SJSA1 (cell line): Measurements from ENCODE around the gene C19orf38. TPM values are rescaled to one million over a fixed set of nuclear protein-coding genes. Genes with fewer than 3 reads are reported as not detected.
A peak's percentile ranks its signal among the peaks of the same experiment; 100 is the strongest.

Experiments used
- DNase-seq, 2 experiments: peaks; one replicate each; pipeline ENCODE4 v3.0.0-alpha.2; 2015 to 2020; ENCODE audit warnings: low spot score in 2 of 2, low read depth in 1 of 2
- H3K27ac ChIP-seq: fragments of 250-450 bp; sonication (Bioruptor Pico); 2 replicates; pipeline ENCODE4 v1.5.1; 2020; ENCODE audit warnings: mild to moderate bottlenecking, moderate library complexity
- H3K27me3 ChIP-seq: fragments of 250-450 bp; sonication (Bioruptor Pico); replicated peaks from 2 replicates; pipeline ENCODE4 v1.5.1; 2020; ENCODE audit warnings: mild to moderate bottlenecking, moderate library complexity
- H3K36me3 ChIP-seq: fragments of 250-450 bp; sonication (Bioruptor Pico); 2 replicates; pipeline ENCODE4 v1.5.1; 2020; ENCODE audit warnings: mild to moderate bottlenecking
- H3K4me1 ChIP-seq: fragments of 250-450 bp; sonication (Bioruptor Pico); replicated peaks from 2 replicates; pipeline ENCODE4 v1.6.1; 2021; ENCODE audit warnings: mild to moderate bottlenecking
- H3K4me3 ChIP-seq: fragments of 250-450 bp; sonication (Bioruptor Pico); 2 replicates; pipeline ENCODE4 v1.5.1; 2020; ENCODE audit warnings: mild to moderate bottlenecking
- H3K9me3 ChIP-seq: fragments of 250-450 bp; sonication (Bioruptor Pico); replicated peaks from 2 replicates; pipeline ENCODE4 v1.5.1; 2020; ENCODE audit warnings: mild to moderate bottlenecking
- total RNA-seq: library from RNA; depleted of rRNA; stranded (reverse); fragments of >200 nt; shearing (Covaris generic); gene quantifications from 2 replicates; pipeline ENCODE4 v1.2.3, GENCODE V29; 2014

Gene C19orf38
- total RNA-seq, 1 experiment from 2014 or later: not detected

- Histone ChIP-seq H3K4me1 (peaks cover 61% of the 10 kb centered on the region), H3K36me3 (peaks cover 94% of the 10 kb centered on the region), H3K4me3 (peak overlapping the region; percentile 51), H3K9me3 (no peaks in the 10 kb centered on the region), H3K27me3 (no peaks in the 10 kb centered on the region), H3K27ac (peak overlapping the region; percentile 93)
- peak; percentile 49 to 50 for DNase-seq
Measured at GRCh38 chr19:10815969-10816644, 32.1 kb upstream of the C19orf38 start.

DNA sequence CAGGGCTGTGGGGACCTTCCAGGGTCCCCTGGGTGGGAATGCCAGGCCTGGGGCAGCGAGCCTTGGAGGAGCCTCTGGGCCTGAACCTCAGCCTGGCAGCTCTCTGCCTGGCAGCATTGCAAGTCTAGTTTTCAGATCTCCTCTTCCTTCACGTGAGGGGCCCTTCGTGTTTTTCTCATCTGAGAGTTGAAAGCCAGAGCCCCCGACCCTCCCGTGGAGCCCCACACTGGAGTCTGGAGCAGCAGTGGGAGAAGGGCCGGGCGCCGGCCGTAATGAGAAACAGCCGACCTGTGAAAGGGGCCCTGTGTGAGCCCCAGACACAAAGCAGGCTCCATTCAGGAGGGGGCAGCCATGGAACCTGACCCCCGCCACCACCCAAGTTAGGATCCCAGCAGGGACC, 31.5 kb upstream of the C19orf38 start:
- Histone ChIP-seq H3K27ac (peak overlapping the region; percentile 93), H3K36me3 (peaks cover 94% of the 10 kb centered on the region), H3K27me3 (no peaks in the 10 kb centered on the region), H3K4me3 (peak overlapping the region; percentile 51), H3K4me1 (peaks cover 61% of the 10 kb centered on the region), H3K9me3 (no peaks in the 10 kb centered on the region)
- peak; percentile 44 to 57 for DNase-seq

GRCh38 chr19:10817291-10818038, 30.8 kb upstream of the C19orf38 start:
- Histone ChIP-seq H3K36me3 (peaks cover 90% of the 10 kb centered on the region), H3K4me3 (peak overlapping the region; percentile 51), H3K4me1 (peaks cover 55% of the 10 kb centered on the region), H3K27me3 (no peaks in the 10 kb centered on the region), H3K27ac (peak overlapping the region; percentile 93), H3K9me3 (no peaks in the 10 kb centered on the region)
- peak; percentile 92 to 96 for DNase-seq

DNA sequence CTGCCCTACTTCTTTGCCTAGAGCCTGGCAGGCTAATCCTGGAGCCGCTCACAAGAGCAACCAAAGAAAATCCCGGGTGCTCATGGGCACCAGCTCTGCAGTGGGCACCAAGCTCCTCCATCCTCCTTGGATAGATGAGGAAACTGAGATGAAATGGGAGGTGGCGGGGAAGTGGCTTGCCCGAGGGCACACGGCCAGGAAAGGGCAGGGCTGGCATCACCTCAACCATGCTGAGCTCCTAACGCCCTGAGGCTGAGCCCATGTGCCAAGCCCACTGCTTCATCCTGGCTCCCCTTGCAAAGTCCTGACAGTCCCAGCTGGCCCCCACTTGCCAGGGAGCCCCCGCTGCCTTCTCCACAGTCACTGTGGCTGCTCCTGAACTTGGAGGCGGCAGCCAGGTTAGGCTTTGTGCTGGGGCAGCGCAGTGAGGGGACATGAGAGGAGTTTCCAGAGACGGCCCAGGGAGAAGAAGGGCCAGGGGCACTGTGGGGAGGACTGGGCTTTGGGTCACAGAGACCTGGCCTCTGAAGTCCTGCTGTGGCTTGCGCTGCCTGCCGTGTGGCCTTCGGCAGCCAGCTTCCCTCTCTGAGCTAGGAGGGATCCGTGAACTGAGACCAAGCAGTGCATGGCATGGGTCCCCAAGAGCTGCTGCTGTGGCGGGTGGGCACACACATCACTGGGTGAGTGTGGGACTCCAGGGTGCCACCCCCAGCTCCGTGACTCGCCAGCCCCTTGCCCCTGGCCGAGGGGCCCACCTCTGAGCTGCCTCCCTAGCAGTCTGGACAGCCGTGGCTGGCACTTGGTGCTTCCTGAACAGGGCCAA, 29.7 kb upstream of the C19orf38 start:
- Histone ChIP-seq H3K36me3 (peaks cover 86% of the 10 kb centered on the region), H3K27me3 (no peaks in the 10 kb centered on the region), H3K4me1 (peaks cover 45% of the 10 kb centered on the region), H3K9me3 (no peaks in the 10 kb centered on the region), H3K27ac (peak overlapping the region; percentile 93), H3K4me3 (peak overlapping the region; percentile 51)
- no peak for DNase-seq

GRCh38 chr19:10819124-10820060, 28.8 kb upstream of the C19orf38 start:
- no peak for DNase-seq
- Histone ChIP-seq H3K36me3 (peaks cover 86% of the 10 kb centered on the region), H3K27me3 (no peaks in the 10 kb centered on the region), H3K4me1 (peaks cover 40% of the 10 kb centered on the region), H3K4me3 (no peak overlapping the region), H3K27ac (no peak overlapping the region), H3K9me3 (no peaks in the 10 kb centered on the region)

DNA sequence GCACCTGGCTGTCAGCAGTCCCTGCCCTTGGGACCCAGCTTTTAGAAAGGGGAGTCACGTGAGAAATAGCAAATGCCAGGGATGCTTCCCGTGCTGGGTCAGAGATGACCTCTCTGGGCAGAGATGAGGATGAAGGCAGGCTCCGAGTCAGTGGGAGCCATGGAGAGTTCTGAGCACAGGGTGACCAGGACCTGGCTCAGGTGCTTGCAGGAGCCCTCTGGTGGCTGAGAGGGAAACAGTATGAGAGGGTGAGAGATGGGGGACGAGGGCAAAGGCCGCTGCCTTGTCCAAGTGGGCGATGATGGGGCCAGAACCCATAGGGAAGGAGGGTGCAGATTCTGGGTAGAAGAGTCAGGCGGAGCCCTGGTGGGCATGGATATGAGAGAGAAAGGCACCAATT, 28.0 kb upstream of the C19orf38 start:
- Histone ChIP-seq H3K4me3 (no peak overlapping the region), H3K4me1 (peaks cover 34% of the 10 kb centered on the region), H3K36me3 (peaks cover 86% of the 10 kb centered on the region), H3K27me3 (no peaks in the 10 kb centered on the region), H3K9me3 (no peaks in the 10 kb centered on the region), H3K27ac (no peak overlapping the region)
- DNase-seq: no peak

- Histone ChIP-seq H3K36me3 (peaks cover 79% of the 10 kb centered on the region), H3K4me3 (no peak overlapping the region), H3K9me3 (no peaks in the 10 kb centered on the region), H3K27ac (no peak overlapping the region), H3K27me3 (no peaks in the 10 kb centered on the region), H3K4me1 (peaks cover under 1% of the 10 kb centered on the region)
- DNase-seq: no peak
Measured at GRCh38 chr19:10823690-10824089, 24.5 kb upstream of the C19orf38 start.

GRCh38 chr19:10826231-10826630, 22.0 kb upstream of the C19orf38 start:
- DNase-seq: no peak
- no peaks in the 10 kb centered on the region for H3K27me3 ChIP-seq
- no peak overlapping the region for H3K27ac ChIP-seq
- H3K4me1 ChIP-seq: no peaks in the 10 kb centered on the region
- no peaks in the 10 kb centered on the region for H3K9me3 ChIP-seq
- H3K36me3 ChIP-seq: peaks cover 78% of the 10 kb centered on the region
- no peak overlapping the region for H3K4me3 ChIP-seq

GRCh38 chr19:10826846-10827245, 21.4 kb upstream of the C19orf38 start:
- Histone ChIP-seq H3K4me1 (no peaks in the 10 kb centered on the region), H3K27ac (no peak overlapping the region), H3K27me3 (no peaks in the 10 kb centered on the region), H3K9me3 (no peaks in the 10 kb centered on the region), H3K4me3 (no peak overlapping the region), H3K36me3 (peaks cover 78% of the 10 kb centered on the region)
- DNase-seq: no peak

- Histone ChIP-seq H3K27me3 (no peaks in the 10 kb centered on the region), H3K9me3 (no peaks in the 10 kb centered on the region), H3K4me3 (no peak overlapping the region), H3K36me3 (peaks cover 83% of the 10 kb centered on the region), H3K4me1 (no peaks in the 10 kb centered on the region), H3K27ac (no peak overlapping the region)
- no peak for DNase-seq
Measured at GRCh38 chr19:10828981-10829821, 19.0 kb upstream of the C19orf38 start.

DNA sequence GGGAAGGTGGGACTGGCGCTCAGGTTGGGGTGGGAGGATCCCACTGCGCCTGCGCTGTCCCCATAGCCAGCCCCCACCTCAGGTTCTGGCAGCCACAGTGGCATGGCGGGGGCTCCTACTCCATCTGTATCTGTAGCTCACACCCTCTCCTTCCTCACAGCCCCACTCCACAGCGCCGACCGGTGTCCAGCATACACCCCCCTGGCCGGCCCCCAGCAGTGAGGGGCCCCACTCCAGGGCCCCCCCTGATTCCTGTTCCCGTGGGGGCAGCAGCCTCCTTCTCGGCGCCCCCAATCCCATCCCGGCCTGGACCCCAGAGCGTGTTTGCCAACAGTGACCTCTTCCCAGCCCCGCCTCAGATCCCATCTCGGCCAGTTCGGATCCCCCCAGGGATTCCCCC, 18.2 kb upstream of the C19orf38 start:
- H3K27me3 ChIP-seq: no peaks in the 10 kb centered on the region
- no peak overlapping the region for H3K27ac ChIP-seq
- H3K9me3 ChIP-seq: no peaks in the 10 kb centered on the region
- H3K36me3 ChIP-seq: peaks cover 81% of the 10 kb centered on the region
- no peak for DNase-seq
- peaks cover under 1% of the 10 kb centered on the region for H3K4me1 ChIP-seq
- no peak overlapping the region for H3K4me3 ChIP-seq

GRCh38 chr19:10830370-10830769, 17.8 kb upstream of the C19orf38 start:
- DNase-seq: no peak
- H3K36me3 ChIP-seq: peaks cover 81% of the 10 kb centered on the region
- peaks cover 5% of the 10 kb centered on the region for H3K4me1 ChIP-seq
- H3K27ac ChIP-seq: no peak overlapping the region
- no peaks in the 10 kb centered on the region for H3K9me3 ChIP-seq
- H3K4me3 ChIP-seq: no peak overlapping the region
- no peaks in the 10 kb centered on the region for H3K27me3 ChIP-seq
